Measurements from ENCODE around the gene SIGLEC6. TPM values are rescaled to one million over a fixed set of nuclear protein-coding genes. Genes with fewer than 3 reads are reported as not detected.
A peak's percentile ranks its signal among the peaks of the same experiment; 100 is the strongest.

Gene SIGLEC6
- total RNA-seq, 6 experiments from 2014 or later = not detected

DNA sequence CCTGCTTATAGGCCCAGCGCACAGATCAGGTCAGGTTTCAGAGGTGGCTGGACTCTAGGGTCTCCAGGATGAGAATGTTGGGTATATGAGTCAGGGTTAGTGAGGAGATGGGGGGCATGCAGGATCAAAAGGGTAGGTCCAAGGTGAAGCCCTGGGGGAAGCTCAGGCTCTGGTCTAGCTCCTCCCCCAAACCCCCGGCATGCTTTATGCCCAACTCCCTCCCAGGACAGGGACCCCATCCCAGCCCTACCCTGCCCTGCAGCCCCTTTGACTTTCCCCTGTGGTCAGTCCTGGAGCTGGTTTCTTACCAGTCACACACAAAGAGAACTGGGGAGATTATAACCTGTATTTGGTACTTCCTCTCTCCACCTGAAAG is 62.9 kb downstream of the SIGLEC6 start:
- Histone ChIP-seq H3K4me3 (no peak overlapping the region), H3K27me3 (no peaks in the 10 kb centered on the region), H3K27ac (no peak overlapping the region), H3K9me3 (no peaks in the 10 kb centered on the region), H3K4me1 (no peaks in the 10 kb centered on the region), H3K36me3 (no peaks in the 10 kb centered on the region)
- 55% methylated on average over 2 of the region's 2 CpGs for WGBS (ENCODE audit: insufficient coverage, low coverage, low lambda C conversion rate, missing lambda C conversion rate)
- no peak for DNase-seq
- no peak for ATAC-seq
- intact Hi-C loops (cut with DNase I) = no loop called here
- TF ChIP-seq, protein P1, sequence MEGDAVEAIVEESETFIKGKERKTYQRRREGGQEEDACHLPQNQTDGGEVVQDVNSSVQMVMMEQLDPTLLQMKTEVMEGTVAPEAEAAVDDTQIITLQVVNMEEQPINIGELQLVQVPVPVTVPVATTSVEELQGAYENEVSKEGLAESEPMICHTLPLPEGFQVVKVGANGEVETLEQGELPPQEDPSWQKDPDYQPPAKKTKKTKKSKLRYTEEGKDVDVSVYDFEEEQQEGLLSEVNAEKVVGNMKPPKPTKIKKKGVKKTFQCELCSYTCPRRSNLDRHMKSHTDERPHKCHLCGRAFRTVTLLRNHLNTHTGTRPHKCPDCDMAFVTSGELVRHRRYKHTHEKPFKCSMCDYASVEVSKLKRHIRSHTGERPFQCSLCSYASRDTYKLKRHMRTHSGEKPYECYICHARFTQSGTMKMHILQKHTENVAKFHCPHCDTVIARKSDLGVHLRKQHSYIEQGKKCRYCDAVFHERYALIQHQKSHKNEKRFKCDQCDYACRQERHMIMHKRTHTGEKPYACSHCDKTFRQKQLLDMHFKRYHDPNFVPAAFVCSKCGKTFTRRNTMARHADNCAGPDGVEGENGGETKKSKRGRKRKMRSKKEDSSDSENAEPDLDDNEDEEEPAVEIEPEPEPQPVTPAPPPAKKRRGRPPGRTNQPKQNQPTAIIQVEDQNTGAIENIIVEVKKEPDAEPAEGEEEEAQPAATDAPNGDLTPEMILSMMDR (IDR thresholded peaks at IDR 0.05) = no peak
- no peak for TF ChIP-seq POLR2A (IDR thresholded peaks at IDR 0.05)

DNA sequence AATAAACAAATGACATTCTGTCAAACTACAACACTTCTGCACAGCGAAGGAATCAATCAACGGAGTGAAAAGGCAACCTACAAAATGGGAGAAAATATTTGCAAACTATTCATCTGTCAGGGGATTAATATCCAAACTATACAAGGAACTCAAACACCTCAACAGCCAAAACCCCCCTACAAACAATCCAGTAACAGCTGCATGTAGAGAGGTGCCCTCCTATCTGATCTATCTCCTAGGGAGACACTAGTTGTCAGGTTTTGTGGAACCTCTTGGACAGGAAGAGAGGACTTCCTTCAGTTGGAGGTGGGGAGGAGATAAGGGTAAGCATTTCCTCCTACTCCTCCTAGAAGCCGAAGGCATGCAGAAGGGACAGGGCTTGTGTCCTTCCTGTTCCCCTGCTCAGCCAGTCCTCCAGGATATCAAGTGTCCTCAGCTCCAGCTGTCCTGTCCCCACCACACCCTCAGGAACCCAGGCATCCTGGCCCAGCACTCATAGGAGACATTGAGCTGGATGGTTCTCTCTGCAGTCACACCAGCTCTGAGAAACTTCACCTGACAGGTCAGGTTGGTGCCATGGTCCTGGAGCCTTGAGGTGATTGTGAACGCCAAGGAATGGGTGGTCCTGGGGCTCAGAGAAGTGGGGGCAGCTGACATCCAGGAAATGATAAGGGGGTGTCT is 63.5 kb downstream of the SIGLEC6 start:
- intact Hi-C loops (cut with DNase I) = no loop called here

More for the DNA sequence above, 63.5 kb downstream of the SIGLEC6 start:
- TF ChIP-seq POLR2A (IDR thresholded peaks at IDR 0.05) = no peak
- TF ChIP-seq, protein P1 (IDR thresholded peaks at IDR 0.05) = no peak
- Histone ChIP-seq H3K9me3 (no peaks in the 10 kb centered on the region), H3K4me3 (no peak overlapping the region), H3K36me3 (no peaks in the 10 kb centered on the region), H3K27me3 (no peaks in the 10 kb centered on the region), H3K27ac (no peak overlapping the region), H3K4me1 (no peaks in the 10 kb centered on the region)
- 38% methylated on average over 4 of the region's 4 CpGs for WGBS (ENCODE audit: insufficient coverage, low coverage, low lambda C conversion rate, missing lambda C conversion rate)
- peak in 3 of 4 donors; percentile 31 to 68 (median 37) for ATAC-seq
- no peak for DNase-seq

Small RNA genes lying within 50 kb of the gene (small RNA-seq; reads per million reads assigned to genes)
- gene AC020914.3 = 0 reads per million in 2 experiments

Other genes starting within 250 kb of the SIGLEC6 start
- gene IGLON5, start 220.0 kb downstream of the SIGLEC6 start, total RNA-seq = under 1 TPM; 0.27 to 0.80 (median 0.49) TPM
- 1 to 10 TPM; 1.3 to 4.5 (median 2.8) TPM for gene VSIG10L, start 189.5 kb downstream of the SIGLEC6 start, total RNA-seq
- 100 to 1,000 TPM; 210 to 439 (median 345) TPM for gene ETFB, start 165.3 kb downstream of the SIGLEC6 start, total RNA-seq
- gene CLDND2, start 162.7 kb downstream of the SIGLEC6 start, total RNA-seq = 1 to 10 TPM in 1 of 6 experiments, under 1 TPM in 1, not detected in 4; 1.00 to 1.2 TPM
- 1 to 10 TPM; 1.7 to 7.7 (median 4.1) TPM for gene NKG7, start 159.0 kb downstream of the SIGLEC6 start, total RNA-seq
- gene LIM2, start 143.7 kb downstream of the SIGLEC6 start, total RNA-seq = not detected
- not detected for gene C19orf84, start 141.1 kb downstream of the SIGLEC6 start, total RNA-seq
- 10 to 100 TPM in 2 of 6 experiments, 1 to 10 TPM in 4; 2.0 to 12.4 (median 5.6) TPM for gene SIGLEC10, start 114.0 kb downstream of the SIGLEC6 start, total RNA-seq
- 1 to 10 TPM in 1 of 6 experiments, under 1 TPM in 5; 0.31 to 1.4 (median 0.71) TPM for gene SIGLEC8, start 73.2 kb downstream of the SIGLEC6 start, total RNA-seq
- gene CEACAM18, start 53.1 kb downstream of the SIGLEC6 start, total RNA-seq = not detected
- under 1 TPM in 5 of 6 experiments, not detected in 1; 0.12 to 0.63 (median 0.33) TPM for gene SIGLEC12, start 29.9 kb downstream of the SIGLEC6 start, total RNA-seq
- 1 to 10 TPM; 1.2 to 5.2 (median 4.4) TPM for gene ZNF175, start 39.6 kb upstream of the SIGLEC6 start, total RNA-seq
- 1 to 10 TPM in 1 of 6 experiments, under 1 TPM in 2, not detected in 3; 0.89 to 1.1 (median 0.92) TPM for gene SIGLEC5, start 98.7 kb upstream of the SIGLEC6 start, total RNA-seq
- 1 to 10 TPM in 4 of 6 experiments, not detected in 2; 2.9 to 6.1 (median 3.4) TPM for gene SIGLEC14, start 115.2 kb upstream of the SIGLEC6 start, total RNA-seq
- 1 to 10 TPM in 5 of 6 experiments, under 1 TPM in 1; 0.98 to 4.7 (median 2.3) TPM for gene SPACA6, start 161.7 kb upstream of the SIGLEC6 start, total RNA-seq
- not detected for gene HAS1, start 192.3 kb upstream of the SIGLEC6 start, total RNA-seq
- 1 to 10 TPM; 1.1 to 9.0 (median 5.2) TPM for gene FPR1, start 220.2 kb upstream of the SIGLEC6 start, total RNA-seq
- gene FPR2, start 229.5 kb upstream of the SIGLEC6 start, total RNA-seq = 1 to 10 TPM in 3 of 6 experiments, under 1 TPM in 3; 0.75 to 1.6 (median 1.1) TPM